Left ventricle myocardium inferior (tissue), 1 donor: ENCODE data around the gene MBTPS1. TPM values are rescaled to one million over a fixed set of nuclear protein-coding genes. Genes with fewer than 3 reads are reported as not detected.

Experiments
- DNase-seq: peaks from one replicate; pipeline ENCODE4 v3.0.0-alpha.2; 2020
- H3K27ac ChIP-seq: fragments of 200-600 bp; replicated peaks from 2 replicates; pipeline ENCODE4 v1.8.0; 2021
- H3K27me3 ChIP-seq: fragments of 200-600 bp; 2 replicates; pipeline ENCODE4 v1.8.0; 2021; ENCODE audit warnings: low read depth
- H3K36me3 ChIP-seq: fragments of 200-600 bp; 2 replicates; pipeline ENCODE4 v1.8.0; 2021
- H3K4me1 ChIP-seq: fragments of 200-600 bp; 2 replicates; pipeline ENCODE4 v1.8.0; 2021
- H3K4me3 ChIP-seq: fragments of 200-600 bp; 2 replicates; pipeline ENCODE4 v1.8.0; 2021; ENCODE audit warnings: mild to moderate bottlenecking, moderate library complexity
- H3K9me3 ChIP-seq: fragments of 200-600 bp; replicated peaks from 2 replicates; pipeline ENCODE4 v1.8.0; 2021
- CTCF ChIP-seq: fragments of 200-600 bp; IDR thresholded peaks from 2 replicates; pipeline ENCODE4 v1.8.0; 2021; ENCODE audit warnings: antibody characterized with exemption, mild to moderate bottlenecking, borderline replicate concordance
- intact Hi-C: fragments of 100-400 bp; cut with micrococcal nuclease; formaldehyde crosslinking; loops from one replicate; pipeline ENCODE4 v1.11.0; 2022
- total RNA-seq: library from RNA; stranded (reverse); fragmentation: NEBNext Ultra II Directional; extraction: Animal tissue kit (Norgen Biotek cat#: 25700); gene quantifications from one replicate; pipeline ENCODE4 v1.2.1, GENCODE V29; 2021
- donor health status: DM: no; HTN: yes; CAD: no; lungs with severe emphysema.

MBTPS1 gene
- total RNA-seq, 1 donor from 2014 or later, result 72.5 TPM

- TF ChIP-seq CTCF, result no peak
- H3K4me1 ChIP-seq, result peaks cover 8% of the 10 kb centered on the region
- peaks cover 18% of the 10 kb centered on the region for H3K9me3 ChIP-seq
- H3K4me3 ChIP-seq, result no peak overlapping the region
- no peak overlapping the region for H3K27ac ChIP-seq
- intact Hi-C loops, result no loop called here
- no peaks in the 10 kb centered on the region for H3K27me3 ChIP-seq
- no peak for DNase-seq
- no peaks in the 10 kb centered on the region for H3K36me3 ChIP-seq
Observed at GRCh38 chr16:84034516-84034915, 82.2 kb downstream of the MBTPS1 start.

GRCh38 chr16:84033251-84034195 lies 83.2 kb downstream of the MBTPS1 start:
- H3K27ac ChIP-seq, result no peak overlapping the region
- no peaks in the 10 kb centered on the region for H3K27me3 ChIP-seq
- no peak for TF ChIP-seq CTCF
- no peak overlapping the region for H3K4me3 ChIP-seq
- H3K9me3 ChIP-seq, result peaks cover 18% of the 10 kb centered on the region
- peaks cover 8% of the 10 kb centered on the region for H3K4me1 ChIP-seq
- no peak for DNase-seq
- no peaks in the 10 kb centered on the region for H3K36me3 ChIP-seq
- intact Hi-C loops, result no loop called here

GRCh38 chr16:84032458-84033178 lies 84.1 kb downstream of the MBTPS1 start:
- intact Hi-C loops, result no loop called here
- peak; percentile 54 for DNase-seq
- H3K27ac ChIP-seq, result no peak overlapping the region
- no peak for TF ChIP-seq CTCF
- H3K9me3 ChIP-seq, result peaks cover 18% of the 10 kb centered on the region
- peaks cover 8% of the 10 kb centered on the region for H3K4me1 ChIP-seq
- peaks cover 1% of the 10 kb centered on the region for H3K27me3 ChIP-seq
- H3K36me3 ChIP-seq, result no peaks in the 10 kb centered on the region
- no peak overlapping the region for H3K4me3 ChIP-seq

- Histone ChIP-seq H3K27me3 (peaks cover 5% of the 10 kb centered on the region), H3K4me3 (no peak overlapping the region), H3K36me3 (no peaks in the 10 kb centered on the region), H3K27ac (no peak overlapping the region), H3K4me1 (peaks cover 8% of the 10 kb centered on the region), H3K9me3 (peaks cover 17% of the 10 kb centered on the region)
- DNase-seq, result no peak
- intact Hi-C loops, result no loop called here
- no peak for TF ChIP-seq CTCF
Observed at GRCh38 chr16:84031556-84031955, 85.2 kb downstream of the MBTPS1 start.

- H3K36me3 ChIP-seq, result no peaks in the 10 kb centered on the region
- no peaks in the 10 kb centered on the region for H3K9me3 ChIP-seq
- no peak for TF ChIP-seq CTCF
- intact Hi-C loops, result no loop called here
- H3K4me3 ChIP-seq, result no peak overlapping the region
- DNase-seq, result no peak
- peaks cover 8% of the 10 kb centered on the region for H3K4me1 ChIP-seq
- H3K27me3 ChIP-seq, result peaks cover 13% of the 10 kb centered on the region
- no peak overlapping the region for H3K27ac ChIP-seq
Observed at GRCh38 chr16:84029297-84030047, 87.3 kb downstream of the MBTPS1 start.
